Activated T-helper 1 cell treated with anti-CD3 and anti-CD28 coated beads, Interleukin-12 subunit alpha, Interleukin-12 subunit beta, Interleukin-2, Interleukin-4 antibody, amounts not matched to agents 30 ng/mL and 10 ng/mL and 1 ng/mL, durations not matched to agents 14 hours and 24 hours and 36 hours (primary cell): Measurements from ENCODE around the gene ZNF638. TPM values are rescaled to one million over a fixed set of nuclear protein-coding genes. Genes with fewer than 3 reads are reported as not detected.
A peak's percentile ranks its signal among the peaks of the same experiment; 100 is the strongest.

Experiments
- DNase-seq: peaks from one replicate; pipeline ENCODE4 v3.0.0; 2021; ENCODE audit warnings: low spot score
- H3K27ac Mint-ChIP-seq: one replicate; pipeline ENCODE4 v1.8.0; 2021; ENCODE audit warnings: mild to moderate bottlenecking, mixed read lengths
- H3K27me3 Mint-ChIP-seq: one replicate; pipeline ENCODE4 v1.8.0; 2022; ENCODE audit warnings: mild to moderate bottlenecking, moderate library complexity, mixed read lengths; ENCODE audit not compliant: insufficient read depth
- H3K36me3 Mint-ChIP-seq: one replicate; pipeline ENCODE4 v1.8.0; 2021; ENCODE audit warnings: low read depth, mixed read lengths
- H3K4me1 Mint-ChIP-seq: one replicate; pipeline ENCODE4 v1.8.0; 2021; ENCODE audit warnings: low read depth, mixed read lengths
- H3K4me3 Mint-ChIP-seq: one replicate; pipeline ENCODE4 v1.8.0; 2021; ENCODE audit warnings: mild to moderate bottlenecking, moderate library complexity, mixed read lengths
- H3K9me3 Mint-ChIP-seq: one replicate; pipeline ENCODE4 v1.8.0; 2021; ENCODE audit warnings: mixed read lengths
- intact Hi-C: fragments of 100-400 bp; cut with micrococcal nuclease; formaldehyde crosslinking; loops from one replicate; pipeline ENCODE4 v1.15.1; 2024
- total RNA-seq: library from RNA; stranded (reverse); gene quantifications from 2 replicates; pipeline ENCODE4 v1.2.3, GENCODE V29; 2022

The ZNF638 gene, protein sequence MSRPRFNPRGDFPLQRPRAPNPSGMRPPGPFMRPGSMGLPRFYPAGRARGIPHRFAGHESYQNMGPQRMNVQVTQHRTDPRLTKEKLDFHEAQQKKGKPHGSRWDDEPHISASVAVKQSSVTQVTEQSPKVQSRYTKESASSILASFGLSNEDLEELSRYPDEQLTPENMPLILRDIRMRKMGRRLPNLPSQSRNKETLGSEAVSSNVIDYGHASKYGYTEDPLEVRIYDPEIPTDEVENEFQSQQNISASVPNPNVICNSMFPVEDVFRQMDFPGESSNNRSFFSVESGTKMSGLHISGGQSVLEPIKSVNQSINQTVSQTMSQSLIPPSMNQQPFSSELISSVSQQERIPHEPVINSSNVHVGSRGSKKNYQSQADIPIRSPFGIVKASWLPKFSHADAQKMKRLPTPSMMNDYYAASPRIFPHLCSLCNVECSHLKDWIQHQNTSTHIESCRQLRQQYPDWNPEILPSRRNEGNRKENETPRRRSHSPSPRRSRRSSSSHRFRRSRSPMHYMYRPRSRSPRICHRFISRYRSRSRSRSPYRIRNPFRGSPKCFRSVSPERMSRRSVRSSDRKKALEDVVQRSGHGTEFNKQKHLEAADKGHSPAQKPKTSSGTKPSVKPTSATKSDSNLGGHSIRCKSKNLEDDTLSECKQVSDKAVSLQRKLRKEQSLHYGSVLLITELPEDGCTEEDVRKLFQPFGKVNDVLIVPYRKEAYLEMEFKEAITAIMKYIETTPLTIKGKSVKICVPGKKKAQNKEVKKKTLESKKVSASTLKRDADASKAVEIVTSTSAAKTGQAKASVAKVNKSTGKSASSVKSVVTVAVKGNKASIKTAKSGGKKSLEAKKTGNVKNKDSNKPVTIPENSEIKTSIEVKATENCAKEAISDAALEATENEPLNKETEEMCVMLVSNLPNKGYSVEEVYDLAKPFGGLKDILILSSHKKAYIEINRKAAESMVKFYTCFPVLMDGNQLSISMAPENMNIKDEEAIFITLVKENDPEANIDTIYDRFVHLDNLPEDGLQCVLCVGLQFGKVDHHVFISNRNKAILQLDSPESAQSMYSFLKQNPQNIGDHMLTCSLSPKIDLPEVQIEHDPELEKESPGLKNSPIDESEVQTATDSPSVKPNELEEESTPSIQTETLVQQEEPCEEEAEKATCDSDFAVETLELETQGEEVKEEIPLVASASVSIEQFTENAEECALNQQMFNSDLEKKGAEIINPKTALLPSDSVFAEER (N-terminal part only)
- total RNA-seq: 88.8 and 96.8 TPM in 2 replicates

DNA sequence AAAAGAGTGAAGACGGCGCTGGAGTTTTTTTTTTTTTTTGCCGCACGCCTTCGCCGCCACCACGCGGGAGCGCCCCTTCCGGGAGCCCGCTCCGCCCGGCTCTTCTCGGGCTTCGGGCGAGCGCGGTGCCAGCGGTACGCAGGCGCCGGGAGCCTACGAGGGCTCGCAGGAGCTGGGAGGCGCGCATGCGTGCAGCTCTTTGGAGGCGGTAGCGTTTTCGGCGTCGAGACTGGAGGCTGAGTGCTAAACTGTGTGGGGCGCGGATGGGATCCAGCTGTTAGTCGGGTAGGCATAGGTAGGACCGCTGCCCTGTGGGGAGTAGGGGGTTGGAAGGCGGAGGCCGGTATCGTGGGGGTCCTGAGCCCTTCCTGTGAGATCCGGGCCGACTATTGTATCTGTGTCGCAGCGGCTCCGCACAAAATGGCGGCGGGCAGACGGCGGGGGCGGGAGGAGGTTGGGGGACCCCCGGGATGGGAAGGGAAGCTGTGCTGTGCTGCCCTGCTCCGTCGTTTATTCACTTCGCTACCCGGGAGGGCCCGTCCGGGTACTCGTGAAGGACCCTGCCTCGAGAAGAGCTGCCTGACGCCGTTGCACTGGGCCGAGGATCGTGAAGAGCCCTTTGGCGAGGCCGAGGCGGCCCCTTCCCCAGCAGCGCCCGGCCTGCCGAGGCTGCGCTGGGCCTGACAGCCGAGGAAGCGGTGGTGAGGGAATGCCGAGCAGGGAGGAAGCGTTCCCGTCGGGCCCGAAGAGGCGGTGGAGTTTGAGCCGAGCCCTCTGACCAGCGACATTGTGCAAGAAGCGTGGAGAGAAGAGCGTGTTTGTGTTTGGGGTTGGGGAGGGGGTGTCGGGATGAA lies at the start of gene ZNF638:
Gene ZNF638 (plus strand): TSS at position 202 of the 854 bp plus-strand sequence. CDS start 17,173 bp downstream, outside the sequence.
- intact Hi-C loops: loop anchor here (1.0 to 5.0 kb wide), 6 partner anchors 33 to 335 kb away; partner anchors contain the start of genes MCEE, MPHOSPH10, NAGK and PAIP2B
- Mint-ChIP-seq H3K27me3 (peaks cover 6% of the 10 kb centered on the region), H3K9me3 (no peaks in the 10 kb centered on the region), H3K27ac (peak within 1 kb of the TSS; percentile 100), H3K4me1 (peaks cover 27% of the 10 kb centered on the region), H3K4me3 (peak within 1 kb of the TSS; percentile 99), H3K36me3 (peaks cover 22% of the 10 kb centered on the region)
- DNase-seq: peak; percentile 90

DNA sequence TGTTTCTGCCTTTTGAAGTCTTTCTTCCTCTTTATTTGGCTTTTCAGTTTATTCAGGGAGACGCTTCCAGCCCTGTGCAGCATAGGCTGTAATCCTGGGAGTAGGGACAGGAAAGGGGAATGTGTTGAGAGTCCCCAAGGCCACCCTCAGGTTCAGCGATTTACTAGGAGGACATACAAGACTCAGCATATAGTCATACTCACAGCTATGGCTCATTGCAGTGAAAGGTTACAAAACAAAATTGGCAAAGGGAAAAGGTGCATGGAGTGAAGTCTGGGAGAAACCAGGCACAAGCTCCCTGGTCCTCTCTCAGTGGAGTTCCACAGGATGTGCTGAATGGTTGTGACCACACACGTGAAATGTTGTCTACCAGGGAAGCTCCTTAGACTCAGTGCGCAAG lies 49.6 kb upstream of the ZNF638 start:
- no peak for DNase-seq
- Mint-ChIP-seq H3K36me3 (no peaks in the 10 kb centered on the region), H3K27ac (no peak overlapping the region), H3K27me3 (peaks cover 51% of the 10 kb centered on the region), H3K4me3 (no peak overlapping the region), H3K4me1 (peaks cover 8% of the 10 kb centered on the region), H3K9me3 (no peaks in the 10 kb centered on the region)
- intact Hi-C loops: no loop called here

DNA sequence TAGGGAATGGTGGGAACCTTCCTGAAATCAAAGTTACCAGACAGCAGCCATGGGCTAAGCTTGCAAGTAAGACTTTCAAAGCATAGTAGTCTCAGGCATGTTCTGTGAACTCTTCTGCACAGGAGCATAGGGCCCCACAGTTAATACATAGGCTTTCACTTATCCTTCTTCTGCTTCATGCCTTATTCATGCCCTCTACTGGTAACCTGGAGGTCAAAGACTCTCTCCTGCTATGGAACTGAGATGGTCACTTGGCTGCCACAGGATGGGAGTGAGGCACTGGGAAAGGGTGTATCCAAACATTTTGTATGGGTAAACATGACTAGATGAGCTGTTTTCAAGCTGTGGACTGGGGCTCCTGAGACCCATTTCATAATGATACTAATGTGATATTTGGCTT lies 49.1 kb upstream of the ZNF638 start:
- H3K4me3 Mint-ChIP-seq: no peak overlapping the region
- no peak overlapping the region for H3K27ac Mint-ChIP-seq
- H3K27me3 Mint-ChIP-seq: peaks cover 48% of the 10 kb centered on the region
- H3K4me1 Mint-ChIP-seq: peaks cover 4% of the 10 kb centered on the region
- no peaks in the 10 kb centered on the region for H3K36me3 Mint-ChIP-seq
- intact Hi-C loops: no loop called here
- DNase-seq: no peak
- H3K9me3 Mint-ChIP-seq: no peaks in the 10 kb centered on the region

DNA sequence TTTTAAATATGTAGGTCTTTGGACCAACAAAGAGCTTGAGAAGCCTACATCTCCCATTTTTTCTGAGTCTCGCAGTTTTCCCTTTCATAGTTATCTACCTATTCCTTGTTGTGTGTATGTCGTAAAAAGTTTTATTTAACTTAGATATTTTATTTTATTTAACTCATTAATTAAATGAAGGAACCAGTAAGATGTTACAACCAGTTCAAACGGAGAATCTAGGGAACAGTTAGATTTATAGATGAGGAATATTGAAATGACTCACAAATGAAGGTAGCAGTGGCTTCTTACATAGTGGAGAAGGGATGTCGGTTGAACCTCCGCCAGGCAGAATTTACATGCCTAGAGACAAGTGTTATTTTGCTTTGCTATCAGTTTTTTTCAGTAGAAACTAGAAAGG lies 48.5 kb upstream of the ZNF638 start:
- H3K9me3 Mint-ChIP-seq: no peaks in the 10 kb centered on the region
- no peak overlapping the region for H3K27ac Mint-ChIP-seq
- no peaks in the 10 kb centered on the region for H3K4me1 Mint-ChIP-seq
- no peaks in the 10 kb centered on the region for H3K36me3 Mint-ChIP-seq
- H3K27me3 Mint-ChIP-seq: peaks cover 44% of the 10 kb centered on the region
- intact Hi-C loops: no loop called here
- no peak for DNase-seq
- H3K4me3 Mint-ChIP-seq: no peak overlapping the region

DNA sequence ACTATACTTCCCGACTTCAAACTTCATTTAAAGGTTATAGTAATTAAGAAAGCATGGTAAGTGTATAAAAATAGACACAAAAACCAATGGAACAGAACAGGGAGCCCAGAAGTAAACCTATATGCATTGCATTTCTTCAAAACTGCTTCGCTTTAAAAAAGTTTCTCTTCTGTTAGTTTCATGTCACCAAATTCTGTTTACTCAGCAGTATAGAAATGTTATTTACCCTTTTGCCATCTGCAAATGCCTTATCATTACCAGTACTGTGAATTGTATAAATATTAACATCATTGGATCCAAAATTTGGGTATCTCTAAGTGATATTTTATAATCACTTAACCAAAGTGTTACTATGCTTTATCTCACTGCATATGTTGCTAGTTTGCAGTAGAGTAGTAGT lies 45.9 kb upstream of the ZNF638 start:
- Mint-ChIP-seq H3K27me3 (peaks cover 29% of the 10 kb centered on the region), H3K9me3 (no peaks in the 10 kb centered on the region), H3K36me3 (no peaks in the 10 kb centered on the region), H3K4me1 (no peaks in the 10 kb centered on the region), H3K27ac (no peak overlapping the region), H3K4me3 (no peak overlapping the region)
- intact Hi-C loops: no loop called here
- DNase-seq: no peak

DNA sequence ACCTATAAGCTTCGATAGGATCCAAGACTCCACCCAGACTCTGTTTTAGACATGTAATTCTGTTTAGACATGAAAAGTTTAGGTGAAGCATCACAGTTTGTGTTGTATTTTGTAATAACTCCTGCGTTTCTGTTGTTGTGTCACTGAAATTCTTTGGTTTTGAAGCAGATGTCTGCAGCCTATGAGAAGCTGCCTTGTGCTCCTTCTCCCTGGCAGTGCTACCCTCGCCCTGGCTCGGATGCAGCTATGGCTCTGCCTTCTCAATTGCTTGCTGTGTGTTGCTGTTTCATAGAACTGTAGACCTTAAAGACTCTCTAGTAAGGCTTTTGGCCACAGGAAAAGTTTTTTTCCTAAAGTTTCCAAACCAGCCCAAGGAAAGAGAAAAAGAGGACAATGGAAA lies 40.2 kb upstream of the ZNF638 start:
- H3K27ac Mint-ChIP-seq: no peak overlapping the region
- H3K36me3 Mint-ChIP-seq: no peaks in the 10 kb centered on the region
- intact Hi-C loops: no loop called here
- H3K9me3 Mint-ChIP-seq: no peaks in the 10 kb centered on the region
- peaks cover 10% of the 10 kb centered on the region for H3K27me3 Mint-ChIP-seq
- no peak for DNase-seq
- no peaks in the 10 kb centered on the region for H3K4me1 Mint-ChIP-seq
- no peak overlapping the region for H3K4me3 Mint-ChIP-seq

DNA sequence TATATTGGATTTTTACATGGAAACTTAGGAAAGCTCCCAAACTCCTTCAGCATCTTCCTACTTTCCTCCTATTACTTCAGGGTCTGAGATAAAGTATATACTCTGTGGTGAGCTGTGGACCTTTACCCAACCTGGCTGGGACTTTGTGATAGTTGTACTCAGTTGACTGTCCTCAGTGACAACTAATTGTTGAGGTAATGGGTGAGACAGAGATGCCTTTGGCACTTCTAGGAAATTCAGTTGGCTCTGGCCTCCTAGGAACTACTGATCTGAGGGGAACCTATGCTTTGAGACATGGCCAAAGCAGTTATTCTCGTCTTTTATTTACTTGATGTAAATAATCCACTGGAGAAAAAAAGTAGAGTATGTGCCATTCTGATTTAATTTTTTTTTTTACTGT lies 39.4 kb upstream of the ZNF638 start:
- Mint-ChIP-seq H3K36me3 (no peaks in the 10 kb centered on the region), H3K27me3 (peaks cover 12% of the 10 kb centered on the region), H3K4me3 (no peak overlapping the region), H3K27ac (no peak overlapping the region), H3K9me3 (no peaks in the 10 kb centered on the region), H3K4me1 (no peaks in the 10 kb centered on the region)
- DNase-seq: no peak
- intact Hi-C loops: no loop called here

DNA sequence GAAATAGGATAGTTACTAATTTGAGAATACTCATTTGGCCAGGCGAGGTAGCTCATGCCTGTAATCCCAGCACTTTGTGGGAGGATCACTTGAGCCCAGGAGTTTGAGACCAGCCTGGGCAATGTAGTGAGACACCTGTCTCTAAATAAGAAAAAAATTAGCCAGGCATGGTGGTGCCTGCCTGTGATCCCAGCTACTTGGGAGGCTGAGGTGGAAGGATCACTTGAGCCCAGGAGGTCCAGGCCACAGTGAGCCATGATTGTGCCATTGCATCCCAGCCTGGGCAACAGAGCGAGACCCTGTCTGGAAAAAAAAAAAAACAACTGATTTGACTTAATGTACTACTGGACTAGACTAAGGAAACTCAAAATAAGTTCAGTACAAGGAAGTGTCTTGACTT lies 32.7 kb upstream of the ZNF638 start:
- Mint-ChIP-seq H3K4me3 (no peak overlapping the region), H3K27ac (no peak overlapping the region), H3K36me3 (no peaks in the 10 kb centered on the region), H3K9me3 (no peaks in the 10 kb centered on the region), H3K4me1 (no peaks in the 10 kb centered on the region), H3K27me3 (peaks cover 12% of the 10 kb centered on the region)
- intact Hi-C loops: loop anchor here (1.0 kb wide), 2 partner anchors 32 to 211 kb away; partner anchors contain the start of gene ZNF638
- no peak for DNase-seq

DNA sequence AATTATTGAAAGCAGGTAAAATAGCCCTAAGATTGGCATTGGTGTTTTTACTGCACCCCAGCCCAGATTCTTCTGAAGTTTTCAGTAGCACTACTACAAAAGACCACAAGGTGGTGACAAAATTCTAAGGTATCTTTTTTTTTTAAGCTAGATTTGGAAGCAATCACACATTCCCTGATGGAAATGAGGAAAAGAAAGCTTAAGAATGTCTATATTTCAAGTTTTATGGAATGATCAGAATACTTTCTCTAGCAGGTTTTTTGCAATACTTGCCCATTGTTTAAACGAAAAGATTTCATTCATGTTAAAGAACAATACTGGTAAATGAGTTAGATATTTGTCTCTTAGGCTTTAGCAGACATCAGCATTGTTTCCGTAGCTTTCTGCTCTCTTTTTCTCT lies 32.1 kb upstream of the ZNF638 start:
- H3K9me3 Mint-ChIP-seq: no peaks in the 10 kb centered on the region

DNA sequence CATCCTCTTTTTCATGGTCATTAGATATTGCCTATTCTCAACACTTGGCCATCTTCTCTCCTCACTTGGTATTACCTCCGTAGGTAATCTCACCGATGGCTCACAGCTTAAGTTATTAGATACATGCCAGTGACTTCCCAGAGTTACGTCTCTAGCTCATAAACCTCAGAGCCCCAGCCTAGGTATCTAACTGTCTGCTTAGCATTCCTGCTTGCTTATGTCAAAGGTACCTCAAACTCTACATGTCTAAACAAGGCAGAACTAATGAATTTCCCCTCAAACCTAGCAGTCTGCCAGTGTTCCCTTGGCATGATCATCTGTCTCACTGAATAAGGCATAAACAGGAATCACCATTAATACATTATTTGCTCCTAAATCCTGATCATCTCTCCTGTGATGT lies 27.7 kb upstream of the ZNF638 start:
- peaks cover 5% of the 10 kb centered on the region for H3K27me3 Mint-ChIP-seq
- H3K27ac Mint-ChIP-seq: no peak overlapping the region
- no peaks in the 10 kb centered on the region for H3K36me3 Mint-ChIP-seq
- DNase-seq: no peak
- intact Hi-C loops: no loop called here
- no peaks in the 10 kb centered on the region for H3K4me1 Mint-ChIP-seq
- no peak overlapping the region for H3K4me3 Mint-ChIP-seq
- no peaks in the 10 kb centered on the region for H3K9me3 Mint-ChIP-seq

More for the DNA sequence above, 32.1 kb upstream of the ZNF638 start:
- H3K4me3 Mint-ChIP-seq: no peak overlapping the region
- H3K27ac Mint-ChIP-seq: no peak overlapping the region
- H3K36me3 Mint-ChIP-seq: no peaks in the 10 kb centered on the region
- no peak for DNase-seq
- intact Hi-C loops: loop anchor here (1.0 kb wide), 2 partner anchors 32 to 211 kb away; partner anchors contain the start of gene ZNF638
- peaks cover 12% of the 10 kb centered on the region for H3K27me3 Mint-ChIP-seq
- no peaks in the 10 kb centered on the region for H3K4me1 Mint-ChIP-seq

DNA sequence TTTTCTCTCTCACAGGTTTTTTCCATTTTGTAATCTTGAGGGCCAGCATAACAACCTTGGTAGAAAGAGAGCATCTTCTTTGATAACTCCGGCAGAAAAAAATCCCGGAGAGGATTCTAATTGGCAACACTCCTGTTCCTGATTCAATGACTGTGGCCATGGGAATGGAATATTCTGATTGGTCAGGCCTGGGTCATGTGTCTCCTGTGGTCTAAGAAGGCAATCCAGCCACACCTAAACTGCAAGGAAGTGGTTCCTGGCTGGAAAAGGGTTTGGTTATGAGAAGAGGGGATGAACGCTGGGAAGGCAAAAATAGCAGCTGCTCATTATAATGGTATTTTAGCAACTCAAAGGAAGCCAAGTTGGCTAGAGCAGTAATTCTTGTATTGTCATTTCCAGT lies 24.8 kb upstream of the ZNF638 start:
- Mint-ChIP-seq H3K9me3 (no peaks in the 10 kb centered on the region), H3K4me1 (no peaks in the 10 kb centered on the region), H3K36me3 (no peaks in the 10 kb centered on the region), H3K4me3 (no peak overlapping the region), H3K27me3 (peaks cover 4% of the 10 kb centered on the region), H3K27ac (no peak overlapping the region)
- no peak for DNase-seq
- intact Hi-C loops: no loop called here
